Endothelial cell (in vitro differentiated cells): ENCODE results near the gene UNKL. TPM values are rescaled to one million over a fixed set of nuclear protein-coding genes. Genes with fewer than 3 reads are reported as not detected.
A peak's percentile ranks its signal among the peaks of the same experiment; 100 is the strongest.

ENCODE experiments used
- DNase-seq: peaks from one replicate; pipeline ENCODE4 v3.0.0; 2021; ENCODE audit warnings: low spot score
- H3K27ac Mint-ChIP-seq: one replicate; pipeline ENCODE4 v1.8.0; 2021; ENCODE audit warnings: mixed read lengths, inconsistent platforms; ENCODE audit not compliant: unreplicated experiment
- H3K27me3 Mint-ChIP-seq: one replicate; pipeline ENCODE4 v1.8.0; 2021; ENCODE audit warnings: mild to moderate bottlenecking, moderate library complexity, mixed read lengths, inconsistent platforms; ENCODE audit not compliant: unreplicated experiment
- H3K36me3 Mint-ChIP-seq: one replicate; pipeline ENCODE4 v1.8.0; 2021; ENCODE audit warnings: mild to moderate bottlenecking, low read depth, mixed read lengths, inconsistent platforms; ENCODE audit not compliant: unreplicated experiment
- H3K4me1 Mint-ChIP-seq: one replicate; pipeline ENCODE4 v1.8.0; 2021; ENCODE audit warnings: mild to moderate bottlenecking, mixed read lengths, inconsistent platforms; ENCODE audit not compliant: unreplicated experiment
- H3K4me3 Mint-ChIP-seq: one replicate; pipeline ENCODE4 v1.8.0; 2021; ENCODE audit warnings: mild to moderate bottlenecking, mixed read lengths, inconsistent platforms; ENCODE audit not compliant: unreplicated experiment
- H3K9me3 Mint-ChIP-seq: one replicate; pipeline ENCODE4 v1.8.0; 2021; ENCODE audit warnings: mixed read lengths, inconsistent platforms; ENCODE audit not compliant: unreplicated experiment
- CTCF ChIP-seq: fragments of 200-600 bp; sonication (generic); IDR thresholded peaks from one replicate; pipeline ENCODE4 v1.5.0; 2021; ENCODE audit warnings: antibody characterized with exemption; ENCODE audit not compliant: unreplicated experiment
- total RNA-seq: library from RNA; stranded (reverse); fragmentation: NEBNext Ultra II Directional; extraction: Animal tissue kit (Norgen Biotek cat#: 25700); gene quantifications from one replicate; pipeline ENCODE4 v1.2.1, GENCODE V29; 2021; ENCODE audit not compliant: unreplicated experiment

UNKL gene
- total RNA-seq, 1 donor from 2014 or later = 30.3 TPM

GRCh38 chr16:1413684-1414531 lies 596 bp downstream of the UNKL start:
- DNase-seq = peak; percentile 72
- Mint-ChIP-seq H3K27ac (no peak overlapping the region), H3K9me3 (no peaks in the 10 kb centered on the region), H3K27me3 (peaks cover 3% of the 10 kb centered on the region), H3K4me1 (peaks cover 5% of the 10 kb centered on the region), H3K4me3 (peak overlapping the region; percentile 86), H3K36me3 (no peaks in the 10 kb centered on the region)
- peak; percentile 76 for TF ChIP-seq CTCF

- DNase-seq = no peak
- H3K27me3 Mint-ChIP-seq = peaks cover 4% of the 10 kb centered on the region
- no peaks in the 10 kb centered on the region for H3K36me3 Mint-ChIP-seq
- no peaks in the 10 kb centered on the region for H3K9me3 Mint-ChIP-seq
- peaks cover 5% of the 10 kb centered on the region for H3K4me1 Mint-ChIP-seq
- TF ChIP-seq CTCF = no peak
- H3K4me3 Mint-ChIP-seq = no peak overlapping the region
- no peak overlapping the region for H3K27ac Mint-ChIP-seq
Observed at GRCh38 chr16:1412847-1413246, 1.7 kb downstream of the UNKL start.

- Mint-ChIP-seq H3K4me3 (peak overlapping the region; percentile 73), H3K4me1 (peaks cover 3% of the 10 kb centered on the region), H3K27me3 (peaks cover 9% of the 10 kb centered on the region), H3K9me3 (no peaks in the 10 kb centered on the region), H3K27ac (no peak overlapping the region), H3K36me3 (peaks cover 2% of the 10 kb centered on the region)
- peak; percentile 92 for DNase-seq
- TF ChIP-seq CTCF = no peak
Observed at GRCh38 chr16:1408171-1408837, 6.2 kb downstream of the UNKL start.

- peaks cover 3% of the 10 kb centered on the region for H3K4me1 Mint-ChIP-seq
- H3K36me3 Mint-ChIP-seq = peaks cover 4% of the 10 kb centered on the region
- peaks cover 10% of the 10 kb centered on the region for H3K27me3 Mint-ChIP-seq
- no peak for TF ChIP-seq CTCF
- peak overlapping the region; percentile 83 for H3K4me3 Mint-ChIP-seq
- DNase-seq = no peak
- H3K9me3 Mint-ChIP-seq = no peaks in the 10 kb centered on the region
- H3K27ac Mint-ChIP-seq = no peak overlapping the region
Observed at GRCh38 chr16:1407753-1408152, 6.8 kb downstream of the UNKL start.

- H3K4me3 Mint-ChIP-seq = peak overlapping the region; percentile 67
- peaks cover 9% of the 10 kb centered on the region for H3K36me3 Mint-ChIP-seq
- H3K27me3 Mint-ChIP-seq = peaks cover 8% of the 10 kb centered on the region
- TF ChIP-seq CTCF = no peak
- no peaks in the 10 kb centered on the region for H3K4me1 Mint-ChIP-seq
- no peaks in the 10 kb centered on the region for H3K9me3 Mint-ChIP-seq
- H3K27ac Mint-ChIP-seq = no peak overlapping the region
- DNase-seq = no peak
Observed at GRCh38 chr16:1403733-1404132, 10.8 kb downstream of the UNKL start.
